Mesangial cell (primary cell): ENCODE data around the gene S100A6. TPM values are rescaled to one million over a fixed set of nuclear protein-coding genes. Genes with fewer than 3 reads are reported as not detected.

Experiments used
- total RNA-seq: library from RNA; depleted of rRNA; stranded (reverse); fragments of >200 nt; gene quantifications from 2 replicates; pipeline ENCODE4 v1.2.3, GENCODE V29; 2015

The S100A6 gene
- 1,631 and 1,651 TPM in 2 replicates for total RNA-seq

GRCh38 chr1:153535242-153536011, at the start of gene S100A6:
Gene S100A6 (minus strand): TSS chr1:153535991. CDS start chr1:153535339, 652 bp downstream.

DNA sequence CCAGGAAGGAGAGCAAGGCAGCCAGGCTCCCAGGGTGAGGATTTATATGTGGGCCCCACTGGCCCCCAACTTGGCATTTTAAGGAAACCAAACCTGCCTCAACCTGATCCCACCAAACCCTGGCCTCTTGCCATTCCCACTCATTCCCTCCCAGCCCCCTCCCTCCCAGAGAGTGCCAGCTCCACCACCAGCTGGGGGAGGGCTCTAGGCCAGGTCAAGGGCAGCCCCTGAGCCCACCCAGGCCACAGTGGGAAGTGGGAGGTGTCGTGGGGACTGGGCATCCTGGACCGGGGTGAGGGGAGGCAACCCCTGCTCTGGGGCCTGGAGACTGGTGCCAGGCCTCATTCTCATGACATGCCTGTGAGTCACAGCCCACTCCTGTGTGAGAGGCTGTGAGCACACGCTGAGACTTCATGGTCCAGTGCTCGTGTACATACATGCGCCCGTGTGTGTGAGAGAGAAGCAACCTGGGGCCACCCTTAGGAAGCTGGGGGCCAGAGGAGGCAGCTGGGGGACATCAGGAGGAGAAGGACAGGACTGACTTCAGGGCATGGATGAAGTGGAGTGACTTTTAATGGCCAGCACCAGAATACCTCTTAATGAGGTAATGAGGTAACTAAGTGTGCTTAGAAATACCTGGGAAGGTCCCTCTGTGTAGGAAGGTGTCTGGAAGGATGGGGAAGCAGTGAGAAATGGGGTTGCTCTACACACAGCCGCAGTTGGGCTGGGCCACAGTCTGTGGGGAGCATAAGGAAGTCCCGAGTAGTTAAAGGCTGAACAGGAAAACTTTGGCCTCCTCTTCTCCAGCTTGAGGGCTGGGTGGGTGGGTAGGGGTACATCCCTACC, 30.0 kb upstream of the S100A6 start, which contains the start of gene S100A2:
S100A2 (minus strand) TSS at position 316 of the 846 bp plus-strand sequence. CDS start 1,967 bp downstream, outside the sequence.

DNA sequence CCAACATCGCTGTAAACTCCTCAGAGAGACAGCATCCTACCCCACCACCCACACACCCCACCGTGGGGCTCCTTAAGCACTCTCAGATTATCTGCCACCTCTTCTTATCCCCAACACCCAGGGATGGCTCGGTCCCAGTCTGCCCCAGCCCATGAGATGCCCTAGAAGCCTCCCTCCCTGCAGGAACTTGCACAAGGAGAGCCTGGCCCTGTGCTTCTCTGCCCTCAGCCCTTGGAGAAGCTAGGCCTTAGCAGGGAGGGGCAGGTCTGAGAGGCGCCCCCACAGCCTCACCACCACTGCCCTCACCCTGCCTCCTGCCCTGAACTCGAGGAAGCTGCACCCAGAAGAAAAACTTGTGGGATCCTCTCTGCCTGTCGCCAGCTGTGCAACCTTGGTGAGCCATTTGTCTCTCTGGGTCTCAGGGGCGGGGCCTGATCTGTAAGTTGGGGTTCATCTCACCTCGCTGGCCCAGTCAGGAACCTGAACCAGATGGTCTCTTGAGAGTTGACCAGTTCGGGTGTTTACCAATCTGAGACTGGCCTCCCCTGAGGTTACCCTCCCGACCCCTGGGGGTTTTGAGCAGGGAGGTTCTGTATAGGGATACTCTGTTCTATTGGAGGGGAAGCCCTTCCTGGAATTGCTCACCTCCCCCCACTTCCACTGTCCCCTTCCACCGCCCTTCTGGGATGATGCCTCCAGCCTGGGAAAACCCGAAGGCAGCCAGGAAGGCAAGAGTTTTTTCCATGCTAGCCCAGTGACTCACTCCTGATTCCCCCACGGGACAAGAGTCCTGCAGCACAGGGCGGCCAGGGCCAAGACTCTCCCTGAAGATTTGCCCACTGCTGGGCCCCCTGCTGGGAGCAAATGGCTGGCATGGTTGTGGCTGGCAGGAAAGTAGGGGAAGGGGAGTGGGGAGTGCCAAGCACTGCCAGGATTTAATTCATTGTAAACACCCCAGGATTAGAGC, 13.2 kb upstream of the S100A6 start, which contains the start of gene S100A3:
S100A3 (minus strand) TSS at position 537 of the 967 bp plus-strand sequence. CDS start 773 bp downstream, outside the sequence.

GRCh38 chr1:153545067-153546055, 9.6 kb upstream of the S100A6 start, which contains the start of gene S100A4:
Gene S100A4 (minus strand): TSS chr1:153545806. CDS start chr1:153544794, 1,012 bp downstream.

DNA sequence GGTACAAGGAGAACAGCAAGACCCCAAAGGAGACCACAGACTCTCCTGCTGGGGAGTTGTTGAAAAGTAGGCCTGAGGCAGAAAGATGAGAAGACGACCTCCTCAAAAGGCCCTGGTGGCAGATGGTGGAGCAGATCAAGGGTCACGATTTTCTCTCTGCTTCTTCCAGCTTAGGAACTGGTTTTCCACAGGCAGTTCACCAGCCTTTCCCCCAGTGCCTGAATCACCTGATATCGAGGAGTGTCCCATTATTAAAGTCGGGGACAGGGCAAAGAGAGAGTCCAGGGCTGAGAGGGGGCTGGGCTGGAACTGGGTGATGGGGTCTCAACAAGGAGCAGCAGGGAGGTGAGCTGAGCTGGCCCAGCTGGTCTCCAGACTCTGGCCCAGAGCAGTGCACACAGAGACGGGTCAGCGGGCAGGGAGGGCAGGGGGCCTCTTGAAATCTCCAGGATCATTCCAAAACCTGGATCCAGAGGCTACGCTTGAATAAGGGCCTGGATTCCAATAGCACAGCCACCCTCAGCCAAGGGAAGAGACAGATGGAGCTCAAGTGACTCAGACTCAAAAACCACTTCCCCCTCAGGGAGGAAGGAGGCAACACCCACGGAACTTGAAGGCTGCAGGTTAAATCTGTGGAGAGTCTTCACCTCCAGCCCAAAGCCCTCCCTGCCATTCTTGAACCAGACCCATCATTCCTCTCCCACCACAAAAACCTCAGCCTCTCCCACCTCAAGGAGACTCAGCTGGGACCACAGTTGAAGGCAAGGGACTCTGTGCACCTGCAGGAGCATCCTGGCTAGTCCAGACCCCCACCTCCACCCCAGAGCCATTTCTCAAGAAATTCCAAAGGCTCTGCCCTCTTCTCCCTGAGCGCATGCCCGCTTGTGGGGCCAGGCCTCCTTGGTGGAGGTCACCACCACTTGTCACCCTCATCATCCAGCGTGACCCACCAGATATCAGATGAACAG, 4.9 kb upstream of the S100A6 start, which contains the start of gene S100A5:
S100A5 (minus strand) TSS at position 541 of the 968 bp plus-strand sequence. CDS start 743 bp downstream, outside the sequence.

Other genes starting within 250 kb of the S100A6 start
- gene PGLYRP3, start 223.0 kb downstream of the S100A6 start, total RNA-seq = not detected in 2 replicates
- not detected in 2 replicates for gene PGLYRP4, start 187.2 kb downstream of the S100A6 start, total RNA-seq
- not detected in 2 replicates for gene S100A9, start 178.1 kb downstream of the S100A6 start, total RNA-seq
- not detected in 2 replicates for gene S100A12, start 160.4 kb downstream of the S100A6 start, total RNA-seq
- not detected in 2 replicates for gene S100A8, start 144.9 kb downstream of the S100A6 start, total RNA-seq
- gene S100A7A, start 119.5 kb downstream of the S100A6 start, total RNA-seq = not detected in 2 replicates
- not detected in 2 replicates for gene S100A7, start 75.3 kb downstream of the S100A6 start, total RNA-seq
- gene S100A5, start 4.9 kb upstream of the S100A6 start, total RNA-seq = 0.16 and 2.5 TPM in 2 replicates
- 21.2 and 31.3 TPM in 2 replicates for gene S100A4, start 9.8 kb upstream of the S100A6 start, total RNA-seq
- gene S100A3, start 13.3 kb upstream of the S100A6 start, total RNA-seq = 5.8 and 42.2 TPM in 2 replicates
- 3.5 and 21.7 TPM in 2 replicates for gene S100A2, start 29.9 kb upstream of the S100A6 start, total RNA-seq
- gene S100A16, start 77.1 kb upstream of the S100A6 start, total RNA-seq = 433 and 734 TPM in 2 replicates
- 1.1 TPM in 1 of 2 replicates, not detected in the other for gene S100A14, start 80.3 kb upstream of the S100A6 start, total RNA-seq
- gene S100A13, start 91.5 kb upstream of the S100A6 start, total RNA-seq = 146 and 185 TPM in 2 replicates
- gene S100A1, start 92.4 kb upstream of the S100A6 start, total RNA-seq = 4.4 TPM in 1 of 2 replicates, not detected in the other
- 36.4 and 38.1 TPM in 2 replicates for gene CHTOP, start 98.1 kb upstream of the S100A6 start, total RNA-seq
- gene SNAPIN, start 122.7 kb upstream of the S100A6 start, total RNA-seq = 64.7 and 84.4 TPM in 2 replicates
- gene ILF2, start 135.0 kb upstream of the S100A6 start, total RNA-seq = 133 and 266 TPM in 2 replicates
- 4.7 and 74.3 TPM in 2 replicates for gene NPR1, start 142.7 kb upstream of the S100A6 start, total RNA-seq
- gene INTS3, start 192.1 kb upstream of the S100A6 start, total RNA-seq = 28.2 and 39.3 TPM in 2 replicates
- gene SLC27A3, start 239.4 kb upstream of the S100A6 start, total RNA-seq = 7.3 and 24.0 TPM in 2 replicates